NCI-H524 treated with DMSO at 0.1 percent for 48 hours (cell line): ENCODE data around the gene SAMD9.
"Not testable (repeated sequence)": the region's sequence is repeated elsewhere in the genome, so short reads cannot be mapped to it uniquely, and the experiment has no call there.

Source experiments
- DNase-seq: peaks from one replicate; lab custom pipeline; 2025; lab: John Stamatoyannopoulos, UW

The SAMD9 gene

GRCh38 chr7:93120592-93121549 is 3.1 kb upstream of the SAMD9 start:
- DNase-seq = no peak

GRCh38 chr7:93119191-93119905 is 1.6 kb upstream of the SAMD9 start:
- DNase-seq = no peak

GRCh38 chr7:93117327-93117726 is 452 bp downstream of the SAMD9 start:
- no peak for DNase-seq

GRCh38 chr7:93115796-93116195 is 2.0 kb downstream of the SAMD9 start:
- DNase-seq = no peak

GRCh38 chr7:93108003-93108402 is 9.8 kb downstream of the SAMD9 start:
- DNase-seq = no peak

GRCh38 chr7:93097388-93097787 is 20.4 kb downstream of the SAMD9 start:
- DNase-seq = no peak

- no peak for DNase-seq
Observed at GRCh38 chr7:93092757-93093370, 24.9 kb downstream of the SAMD9 start.

GRCh38 chr7:93073357-93073756 is 44.4 kb downstream of the SAMD9 start:
- DNase-seq = not testable (repeated sequence)

- DNase-seq = no peak
Observed at GRCh38 chr7:93062599-93062998, 55.2 kb downstream of the SAMD9 start.

- DNase-seq = no peak
Observed at GRCh38 chr7:93060865-93061264, 56.9 kb downstream of the SAMD9 start.

- DNase-seq = no peak
Observed at GRCh38 chr7:93060025-93060424, 57.8 kb downstream of the SAMD9 start.

GRCh38 chr7:93056621-93057020 is 61.2 kb downstream of the SAMD9 start:
- DNase-seq = not testable (repeated sequence)

GRCh38 chr7:93055543-93056107 is 62.2 kb downstream of the SAMD9 start:
- DNase-seq = no peak

GRCh38 chr7:93054975-93055374 is 62.8 kb downstream of the SAMD9 start:
- DNase-seq = no peak

GRCh38 chr7:93053949-93054943 is 63.5 kb downstream of the SAMD9 start:
- DNase-seq = no peak

- no peak for DNase-seq
Observed at GRCh38 chr7:93053209-93053948, 64.4 kb downstream of the SAMD9 start.

- no peak for DNase-seq
Observed at GRCh38 chr7:93051660-93052059, 66.1 kb downstream of the SAMD9 start.
